COLO829 (cell line): Measurements from ENCODE around the gene DGAT2L6.

Experiments used
- DNase-seq: peaks from one replicate; pipeline ENCODE4 v3.0.0; 2012; ENCODE audit warnings: low spot score

Gene DGAT2L6

GRCh38 chrX:70176938-70177533 lies at the start of gene DGAT2L6:
DGAT2L6 (plus strand) TSS chrX:70177483; CDS start chrX:70177583, 100 bp downstream.
- peak; percentile 28 for DNase-seq

- no peak for DNase-seq
Measured at GRCh38 chrX:70128071-70128470, 49.2 kb upstream of the DGAT2L6 start.

GRCh38 chrX:70129816-70130215 lies 47.5 kb upstream of the DGAT2L6 start:
- peak; percentile 38 for DNase-seq

GRCh38 chrX:70132224-70132623 lies 45.1 kb upstream of the DGAT2L6 start:
- peak; percentile 7 for DNase-seq

GRCh38 chrX:70132877-70133302 lies 44.4 kb upstream of the DGAT2L6 start:
- no peak for DNase-seq

- DNase-seq, result peak; percentile 75
Measured at GRCh38 chrX:70133303-70134115, 43.8 kb upstream of the DGAT2L6 start, which contains the start of gene IGBP1. IGBP1 (plus strand) TSS chrX:70133447; CDS start chrX:70133948, 501 bp downstream.

- no peak for DNase-seq
Measured at GRCh38 chrX:70134116-70134477, 43.2 kb upstream of the DGAT2L6 start.

- DNase-seq, result no peak
Measured at GRCh38 chrX:70138622-70139021, 38.7 kb upstream of the DGAT2L6 start.

GRCh38 chrX:70139736-70140135 lies 37.5 kb upstream of the DGAT2L6 start:
- DNase-seq, result peak; percentile 10

- DNase-seq, result no peak
Measured at GRCh38 chrX:70141373-70141772, 35.9 kb upstream of the DGAT2L6 start.

- peak; percentile 70 for DNase-seq
Measured at GRCh38 chrX:70166601-70167590, 10.4 kb upstream of the DGAT2L6 start.

GRCh38 chrX:70168238-70169188 lies 8.8 kb upstream of the DGAT2L6 start:
- DNase-seq, result peak; percentile 44

GRCh38 chrX:70169281-70169680 lies 8.0 kb upstream of the DGAT2L6 start:
- DNase-seq, result no peak

- peak; percentile 75 for DNase-seq
Measured at GRCh38 chrX:70171624-70172023, 5.7 kb upstream of the DGAT2L6 start.

- DNase-seq, result no peak
Measured at GRCh38 chrX:70172221-70172620, 5.1 kb upstream of the DGAT2L6 start.

GRCh38 chrX:70172964-70173363 lies 4.3 kb upstream of the DGAT2L6 start:
- DNase-seq, result no peak

GRCh38 chrX:70174754-70175153 lies 2.5 kb upstream of the DGAT2L6 start:
- DNase-seq, result no peak

- DNase-seq, result no peak
Measured at GRCh38 chrX:70175338-70175737, 1.9 kb upstream of the DGAT2L6 start.

- no peak for DNase-seq
Measured at GRCh38 chrX:70183091-70183490, 5.8 kb downstream of the DGAT2L6 start.

GRCh38 chrX:70190225-70190624 lies 12.9 kb downstream of the DGAT2L6 start:
- no peak for DNase-seq
